Esophagus (tissue), 2 donors: ENCODE data around the gene PDZD7. TPM values are rescaled to one million over a fixed set of nuclear protein-coding genes. Genes with fewer than 3 reads are reported as not detected.
"Not testable (repeated sequence)": the region's sequence is repeated elsewhere in the genome, so short reads cannot be mapped to it uniquely, and the experiment has no call there.

ENCODE experiments used
- H3K27ac ChIP-seq, 2 donors: one replicate each; pipeline ENCODE4 v1.5.1; 2013; ENCODE audit warnings: low read depth in 2 of 2, mild to moderate bottlenecking in 2 of 2, inconsistent platforms in 1 of 2, low read length in 1 of 2, moderate library complexity in 1 of 2
- H3K27me3 ChIP-seq, 2 donors: one replicate each; pipeline ENCODE4 v1.6.1; 2013; ENCODE audit warnings: low read length in 2 of 2, control low read depth in 1 of 2, mild to moderate bottlenecking in 1 of 2; ENCODE audit not compliant: insufficient read depth in 2 of 2, control insufficient read depth in 1 of 2
- H3K36me3 ChIP-seq, 2 donors: one replicate each; pipeline ENCODE4 v1.6.1; 2013; ENCODE audit warnings: low read length in 1 of 2; ENCODE audit not compliant: control insufficient read depth in 2 of 2, insufficient read depth in 2 of 2
- H3K4me1 ChIP-seq, 2 donors: one replicate each; pipeline ENCODE4 v1.6.1; 2013; ENCODE audit warnings: low read length in 1 of 2; ENCODE audit not compliant: control insufficient read depth in 2 of 2, insufficient read depth in 2 of 2
- H3K4me3 ChIP-seq, 2 donors: one replicate each; pipeline ENCODE4 v1.5.1; 2013; ENCODE audit warnings: low read length in 2 of 2, mild to moderate bottlenecking in 2 of 2, low read depth in 1 of 2, moderate library complexity in 1 of 2
- H3K9me3 ChIP-seq, 2 donors: one replicate each; pipeline ENCODE4 v1.6.1; 2013; ENCODE audit warnings: mild to moderate bottlenecking in 2 of 2, low read depth in 1 of 2, low read length in 1 of 2, moderate library complexity in 1 of 2; ENCODE audit not compliant: control insufficient read depth in 2 of 2, insufficient read depth in 1 of 2
- WGBS, 2 donors: extraction: QIAGEN DNeasy Blood & Tissue Kit; methylation state at CpG; one replicate each; pipeline ENCODE4 v1.1.7; 2013; 5-methylcytosine and 5-hydroxymethylcytosine counted together
- polyA plus RNA-seq, 2 donors: library from polyadenylated mRNA; stranded (reverse); fragments of 200-250 nt; gene quantifications; one replicate each; pipeline ENCODE4 v1.2.3, GENCODE V29; 2013
- donor health status: healthy with polysubstance abuse.
- donor health status: Bipolar disorder and iron deficiency.

PDZD7 gene
- polyA plus RNA-seq, 2 donors: 0.11 to 0.14 TPM

- peaks cover 2 to 3% of the 10 kb centered on the region in 2 donors for H3K4me1 ChIP-seq
- no peak overlapping the region for H3K4me3 ChIP-seq
- H3K36me3 ChIP-seq: peaks cover 11 to 21% of the 10 kb centered on the region in 2 donors
- no peak overlapping the region for H3K27ac ChIP-seq
- no peaks in the 10 kb centered on the region for H3K27me3 ChIP-seq
- 86 to 88% methylated on average over 5 of the region's 5 CpGs for WGBS, 2 donors
- H3K9me3 ChIP-seq: no peaks in the 10 kb centered on the region
Observed at GRCh38 chr10:100981178-100981772, 49.7 kb downstream of the PDZD7 start.

DNA sequence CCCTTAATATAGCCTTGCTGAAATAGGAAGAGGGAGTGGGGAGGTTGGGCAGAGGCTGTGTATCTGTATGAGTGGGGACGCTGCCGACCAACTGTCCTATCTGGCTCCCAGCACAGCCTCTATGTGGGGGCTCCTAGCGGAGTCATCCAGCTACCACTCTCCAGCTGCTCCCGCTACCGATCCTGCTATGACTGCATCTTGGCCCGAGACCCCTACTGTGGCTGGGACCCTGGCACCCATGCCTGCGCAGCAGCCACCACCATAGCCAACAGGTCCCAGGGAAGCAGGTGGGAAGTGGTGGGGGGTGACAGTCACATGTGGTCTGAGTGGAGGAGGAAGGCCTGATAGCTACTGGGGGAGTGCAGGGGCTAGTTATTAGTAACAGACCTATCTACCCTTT is 50.2 kb downstream of the PDZD7 start:
- Histone ChIP-seq H3K36me3 (peaks cover 11 to 21% of the 10 kb centered on the region in 2 donors), H3K4me3 (no peak overlapping the region), H3K27me3 (no peaks in the 10 kb centered on the region), H3K27ac (no peak overlapping the region), H3K9me3 (no peaks in the 10 kb centered on the region), H3K4me1 (peaks cover 2 to 3% of the 10 kb centered on the region in 2 donors)
- WGBS, 2 donors: 93% methylated on average over 7 of the region's 7 CpGs

GRCh38 chr10:100980311-100980710 is 50.6 kb downstream of the PDZD7 start:
- no peaks in the 10 kb centered on the region for H3K27me3 ChIP-seq
- H3K9me3 ChIP-seq: no peaks in the 10 kb centered on the region
- peaks cover 2 to 3% of the 10 kb centered on the region in 2 donors for H3K4me1 ChIP-seq
- 81 to 89% methylated on average over 2 of the region's 2 CpGs for WGBS, 2 donors
- H3K4me3 ChIP-seq: no peak overlapping the region
- H3K27ac ChIP-seq: no peak overlapping the region
- H3K36me3 ChIP-seq: peaks cover 11 to 21% of the 10 kb centered on the region in 2 donors

- peaks cover 2 to 3% of the 10 kb centered on the region in 2 donors for H3K4me1 ChIP-seq
- H3K36me3 ChIP-seq: peaks cover 11 to 21% of the 10 kb centered on the region in 2 donors
- no peak overlapping the region for H3K4me3 ChIP-seq
- WGBS, 2 donors: 92 to 97% methylated on average over 15 to 16 of the region's 16 CpGs
- H3K9me3 ChIP-seq: no peaks in the 10 kb centered on the region
- no peaks in the 10 kb centered on the region for H3K27me3 ChIP-seq
- no peak overlapping the region for H3K27ac ChIP-seq
Observed at GRCh38 chr10:100979791-100980272, 51.1 kb downstream of the PDZD7 start.

DNA sequence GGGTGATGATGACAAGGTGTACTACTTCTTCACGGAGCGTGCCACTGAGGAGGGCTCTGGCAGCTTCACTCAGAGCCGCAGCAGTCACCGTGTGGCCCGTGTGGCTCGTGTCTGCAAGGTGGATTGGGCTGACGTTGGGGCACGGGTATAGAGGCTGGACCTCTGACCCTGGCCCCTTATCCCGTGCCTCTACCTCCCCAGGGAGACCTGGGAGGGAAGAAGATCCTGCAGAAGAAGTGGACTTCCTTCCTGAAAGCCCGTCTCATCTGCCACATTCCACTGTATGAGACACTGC is 52.1 kb downstream of the PDZD7 start:
- Histone ChIP-seq H3K36me3 (peaks cover 11 to 21% of the 10 kb centered on the region in 2 donors), H3K4me3 (no peak overlapping the region), H3K27me3 (no peaks in the 10 kb centered on the region), H3K4me1 (peaks cover 2 to 3% of the 10 kb centered on the region in 2 donors), H3K9me3 (no peaks in the 10 kb centered on the region), H3K27ac (no peak overlapping the region)
- WGBS, 2 donors: 83% methylated on average over 10 of the region's 10 CpGs

DNA sequence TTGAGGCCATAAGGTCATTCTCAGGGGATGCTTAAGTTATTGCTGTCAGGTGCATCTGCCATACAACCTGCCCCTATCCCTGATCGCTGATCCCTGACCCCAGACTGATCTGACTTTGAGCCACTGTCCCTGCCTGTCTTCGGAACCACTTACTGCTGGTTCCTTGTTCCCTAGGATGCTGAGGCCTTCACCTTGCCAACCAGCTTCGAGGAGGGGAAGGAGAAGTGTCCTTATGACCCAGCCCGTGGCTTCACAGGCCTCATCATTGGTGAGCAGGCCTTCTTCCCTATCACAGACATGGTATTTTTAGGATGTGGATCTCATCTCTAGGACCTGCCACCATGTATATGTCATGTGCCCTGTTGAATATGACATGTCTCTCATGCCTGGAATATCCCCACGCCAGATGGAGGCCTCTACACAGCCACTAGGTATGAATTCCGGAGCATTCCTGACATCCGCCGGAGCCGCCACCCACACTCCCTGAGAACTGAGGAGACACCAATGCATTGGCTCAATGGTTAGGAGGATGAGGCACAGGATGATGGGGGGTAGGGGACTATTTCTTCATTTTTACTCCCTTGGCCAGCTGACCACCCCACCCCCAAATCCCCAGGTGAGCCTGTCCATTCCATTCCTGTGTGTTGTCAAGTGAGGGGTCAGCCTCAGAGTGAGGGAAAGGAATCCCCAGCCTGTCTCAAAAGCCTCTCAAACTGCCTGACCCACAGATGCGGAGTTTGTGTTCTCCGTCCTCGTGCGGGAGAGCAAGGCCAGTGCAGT is 52.6 kb downstream of the PDZD7 start:
- WGBS, 2 donors: 89 to 94% methylated on average over 13 of the region's 13 CpGs
- Histone ChIP-seq H3K27me3 (no peaks in the 10 kb centered on the region), H3K36me3 (peaks cover 6 to 18% of the 10 kb centered on the region in 2 donors), H3K27ac (no peak overlapping the region), H3K4me3 (no peak overlapping the region), H3K4me1 (peaks cover 2 to 3% of the 10 kb centered on the region in 2 donors), H3K9me3 (no peaks in the 10 kb centered on the region)

GRCh38 chr10:100977436-100977835 is 53.5 kb downstream of the PDZD7 start:
- H3K9me3 ChIP-seq: no peaks in the 10 kb centered on the region
- peaks cover 2 to 3% of the 10 kb centered on the region in 2 donors for H3K4me1 ChIP-seq
- H3K4me3 ChIP-seq: no peak overlapping the region
- peaks cover 5 to 13% of the 10 kb centered on the region in 2 donors for H3K36me3 ChIP-seq
- no peak overlapping the region for H3K27ac ChIP-seq
- H3K27me3 ChIP-seq: no peaks in the 10 kb centered on the region
- WGBS, 2 donors: 81 to 85% methylated on average over 6 of the region's 6 CpGs

DNA sequence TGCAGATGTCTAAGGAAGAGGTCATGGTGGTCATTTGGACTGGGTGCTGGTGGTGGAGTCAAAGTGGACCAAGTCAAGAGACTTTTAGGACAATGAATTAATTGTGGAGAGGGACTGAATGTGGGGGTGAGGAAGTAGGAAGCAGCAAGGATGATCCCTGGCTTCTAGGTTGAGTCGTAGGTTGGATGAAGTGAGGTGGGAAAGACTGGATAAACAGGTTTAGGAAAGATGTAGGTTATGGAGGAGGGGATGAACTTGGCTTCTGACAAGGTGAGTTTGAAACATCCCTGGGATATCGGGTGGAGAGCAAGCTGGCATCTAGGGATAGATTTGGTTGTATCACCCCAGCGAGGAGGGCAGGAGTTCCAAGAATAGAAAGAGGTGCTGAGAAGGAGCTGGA is 54.0 kb downstream of the PDZD7 start:
- Histone ChIP-seq H3K9me3 (no peaks in the 10 kb centered on the region), H3K4me3 (no peak overlapping the region), H3K4me1 (peaks cover 2 to 3% of the 10 kb centered on the region in 2 donors), H3K36me3 (peaks cover 5 to 13% of the 10 kb centered on the region in 2 donors), H3K27ac (no peak overlapping the region), H3K27me3 (no peaks in the 10 kb centered on the region)
- 65 to 68% methylated on average over 3 of the region's 3 CpGs for whole genome bisulfite sequencing, 2 donors

GRCh38 chr10:100975397-100975796 is 55.5 kb downstream of the PDZD7 start:
- not testable (repeated sequence) for H3K27ac ChIP-seq, H3K4me3 ChIP-seq, H3K4me1 ChIP-seq, H3K9me3 ChIP-seq, H3K27me3 ChIP-seq, H3K36me3 ChIP-seq
- WGBS, 2 donors: 84% methylated on average over 8 of the region's 8 CpGs
